IPS DF 19.7 (cell line): Measurements from ENCODE around the gene TCF25.
"Not testable (repeated sequence)": the region's sequence is repeated elsewhere in the genome, so short reads cannot be mapped to it uniquely, and the experiment has no call there.

Experiments used
- DNase-seq: peaks from one replicate; pipeline ENCODE4 v3.0.0-alpha.2; 2013; ENCODE audit warnings: low read depth, low spot score

The TCF25 gene, protein sequence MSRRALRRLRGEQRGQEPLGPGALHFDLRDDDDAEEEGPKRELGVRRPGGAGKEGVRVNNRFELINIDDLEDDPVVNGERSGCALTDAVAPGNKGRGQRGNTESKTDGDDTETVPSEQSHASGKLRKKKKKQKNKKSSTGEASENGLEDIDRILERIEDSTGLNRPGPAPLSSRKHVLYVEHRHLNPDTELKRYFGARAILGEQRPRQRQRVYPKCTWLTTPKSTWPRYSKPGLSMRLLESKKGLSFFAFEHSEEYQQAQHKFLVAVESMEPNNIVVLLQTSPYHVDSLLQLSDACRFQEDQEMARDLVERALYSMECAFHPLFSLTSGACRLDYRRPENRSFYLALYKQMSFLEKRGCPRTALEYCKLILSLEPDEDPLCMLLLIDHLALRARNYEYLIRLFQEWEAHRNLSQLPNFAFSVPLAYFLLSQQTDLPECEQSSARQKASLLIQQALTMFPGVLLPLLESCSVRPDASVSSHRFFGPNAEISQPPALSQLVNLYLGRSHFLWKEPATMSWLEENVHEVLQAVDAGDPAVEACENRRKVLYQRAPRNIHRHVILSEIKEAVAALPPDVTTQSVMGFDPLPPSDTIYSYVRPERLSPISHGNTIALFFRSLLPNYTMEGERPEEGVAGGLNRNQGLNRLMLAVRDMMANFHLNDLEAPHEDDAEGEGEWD

DNA sequence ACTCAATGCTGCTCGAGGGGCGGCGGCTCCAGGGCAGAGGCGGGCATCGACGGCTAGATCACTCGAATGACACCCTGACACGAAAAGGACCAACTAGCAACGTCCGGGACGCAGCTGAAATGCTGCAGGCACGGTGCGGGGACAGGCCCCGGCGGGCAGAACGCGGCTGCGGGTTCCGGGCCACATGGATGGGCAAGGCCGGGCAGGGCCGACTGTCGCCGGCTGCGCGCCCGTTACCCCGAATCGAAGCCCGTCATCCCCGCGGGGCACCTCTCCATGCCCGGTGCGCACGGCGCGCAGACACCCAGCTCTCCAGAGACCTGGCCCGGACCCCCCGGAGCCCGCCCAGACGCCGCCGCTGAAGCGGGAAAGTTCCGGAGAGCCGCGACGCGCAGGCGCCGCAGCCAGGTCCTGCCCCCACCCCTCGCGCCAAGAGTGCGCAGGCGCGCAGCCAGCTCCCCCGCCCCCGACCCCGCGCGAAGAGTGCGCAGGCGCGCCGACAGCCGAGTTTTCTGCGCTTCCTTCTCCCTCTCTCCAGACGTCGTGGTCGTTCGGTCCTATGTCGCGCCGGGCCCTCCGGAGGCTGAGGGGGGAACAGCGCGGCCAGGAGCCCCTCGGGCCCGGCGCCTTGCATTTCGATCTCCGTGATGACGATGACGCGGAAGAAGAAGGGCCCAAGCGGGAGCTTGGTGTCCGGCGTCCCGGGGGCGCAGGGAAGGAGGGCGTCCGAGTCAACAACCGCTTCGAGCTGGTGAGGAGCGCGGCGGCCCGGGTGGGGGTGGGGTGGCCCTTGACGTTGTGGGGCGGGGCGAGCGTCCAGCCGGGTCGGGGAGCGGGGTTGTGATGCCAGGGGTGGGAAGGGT lies at the start of gene TCF25:
TSS of gene TCF25 (plus strand) at position 484 of the 863 bp plus-strand sequence. CDS start at position 560, 76 bp downstream.
- no peak for DNase-seq

DNA sequence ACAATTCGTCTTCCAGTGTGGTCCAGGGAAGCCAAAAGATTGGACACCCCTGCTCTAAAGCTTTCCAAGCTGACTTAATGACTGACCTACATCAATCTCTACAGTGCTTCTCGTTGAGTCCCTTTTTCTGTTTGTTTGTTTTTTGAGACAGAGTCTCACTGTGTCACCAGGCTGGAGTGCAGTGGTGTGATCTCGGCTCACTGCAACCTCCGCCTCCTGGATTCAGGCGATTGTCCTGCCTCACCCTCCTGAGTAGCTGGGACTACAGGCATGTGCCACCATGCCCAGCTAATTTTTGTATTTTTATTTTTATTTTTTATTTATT lies 49.6 kb upstream of the TCF25 start:
- not testable (repeated sequence) for DNase-seq

DNA sequence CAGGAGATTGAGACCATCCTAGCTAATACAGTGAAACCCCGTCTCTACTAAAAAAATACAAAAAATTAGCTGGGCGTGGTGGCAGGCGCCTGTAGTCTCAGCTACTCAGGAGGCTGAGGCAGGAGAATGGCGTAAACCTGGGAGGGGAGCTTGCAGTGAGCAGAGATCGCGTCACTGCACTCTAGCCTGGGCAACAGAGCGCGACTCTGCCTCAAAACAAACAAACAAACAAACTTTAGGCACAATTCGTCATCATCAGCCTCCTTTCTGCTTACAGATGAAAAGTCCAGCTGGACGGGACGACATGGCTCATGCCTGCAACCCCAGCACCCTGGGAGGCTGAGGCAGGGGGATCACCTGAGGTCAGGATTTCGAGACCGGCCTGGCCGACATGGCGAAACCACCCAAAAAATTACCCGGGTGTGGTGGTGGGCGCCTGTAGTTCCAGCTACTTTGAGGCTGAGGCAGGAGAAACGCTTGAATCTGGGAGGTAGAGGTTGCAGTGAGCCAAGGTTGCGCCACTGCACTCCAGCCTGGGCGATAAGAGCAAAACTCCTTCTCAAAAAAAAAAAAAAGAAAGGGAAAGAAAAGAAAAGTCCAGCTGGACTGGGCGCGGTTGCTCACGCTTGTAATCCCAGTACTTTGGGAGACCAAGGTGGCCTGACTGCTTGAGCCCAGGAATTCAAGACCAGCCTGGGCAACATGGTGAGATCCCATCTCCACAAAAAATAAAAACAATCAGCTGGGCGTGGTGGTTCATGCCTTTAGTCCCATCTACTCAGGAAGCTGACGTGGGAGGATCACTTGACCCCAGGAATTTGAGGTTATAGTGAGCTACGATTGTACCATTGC lies 46.6 kb upstream of the TCF25 start:
- no peak for DNase-seq

DNA sequence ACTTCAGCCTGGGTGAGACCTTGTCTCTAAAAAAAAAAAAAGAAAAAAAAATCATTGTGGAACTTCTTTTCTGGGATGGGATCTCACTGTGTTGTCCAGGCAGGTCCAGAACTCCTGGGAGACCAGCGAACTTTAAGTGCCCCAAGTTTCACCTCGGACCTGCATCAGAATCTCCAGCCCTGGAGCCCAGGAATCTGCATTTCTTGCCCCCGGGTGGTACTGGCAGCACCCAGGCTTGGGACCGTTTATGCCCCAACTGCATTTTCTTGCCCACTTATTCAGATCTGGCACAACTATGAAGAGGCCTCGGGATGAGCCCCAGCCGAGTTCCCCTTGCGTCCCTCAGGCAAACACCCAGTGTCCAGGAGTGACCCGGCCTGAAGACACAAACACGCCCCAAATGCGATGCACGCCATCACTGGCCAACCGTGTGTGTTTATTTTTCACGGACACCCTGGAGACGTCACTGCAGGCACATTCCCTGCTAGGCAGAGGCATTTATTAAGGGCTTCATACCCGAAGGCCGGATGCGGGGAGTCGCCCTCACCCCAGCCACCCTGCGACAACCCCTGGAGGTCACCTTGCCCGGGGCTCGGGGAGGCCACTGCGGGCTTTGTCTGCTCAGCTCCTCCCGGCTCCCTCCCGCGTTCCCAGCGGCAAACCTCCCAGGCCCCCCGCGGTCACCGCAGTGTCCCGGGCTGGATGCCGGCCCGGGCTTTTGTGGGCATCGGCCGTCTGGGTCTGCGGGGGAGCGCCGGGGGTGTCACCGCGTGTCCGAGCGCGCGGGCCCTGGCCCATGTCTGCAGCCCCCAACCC lies 45.8 kb upstream of the TCF25 start:
- no peak for DNase-seq

DNA sequence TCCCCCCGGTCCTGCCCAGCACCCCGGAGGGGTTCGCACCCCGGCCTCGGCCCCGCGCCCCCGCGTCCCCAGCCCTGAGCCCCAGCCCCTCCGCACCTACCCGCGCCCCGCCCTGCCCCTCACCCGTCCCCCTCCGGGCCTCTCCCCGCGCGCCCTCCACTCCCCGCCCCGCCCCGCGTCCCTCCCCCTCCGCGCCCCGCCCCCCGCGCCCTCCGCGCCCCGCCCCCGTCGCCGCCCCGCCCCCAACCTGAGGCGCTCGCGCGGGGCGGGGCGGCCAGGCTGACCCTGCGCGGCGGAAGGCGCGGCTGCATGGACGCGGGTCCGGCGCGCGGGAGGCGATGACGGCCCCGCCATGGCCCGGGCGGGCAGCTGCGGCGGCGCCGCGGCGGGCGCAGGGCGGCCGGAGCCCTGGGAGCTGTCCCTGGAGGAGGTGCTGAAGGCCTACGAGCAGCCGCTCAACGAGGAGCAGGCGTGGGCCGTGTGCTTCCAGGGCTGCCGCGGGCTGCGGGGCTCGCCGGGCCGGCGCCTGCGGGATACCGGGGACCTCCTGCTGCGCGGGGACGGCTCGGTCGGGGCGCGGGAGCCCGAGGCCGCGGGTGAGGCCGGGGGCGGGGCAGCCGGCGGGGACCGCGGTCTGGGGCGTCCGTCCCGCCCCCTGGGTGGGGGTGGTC lies 45.1 kb upstream of the TCF25 start, which contains the start of gene SPIRE2:
TSS of gene SPIRE2 (plus strand) at position 277 of the 671 bp plus-strand sequence. CDS start at position 353, 76 bp downstream.
- no peak for DNase-seq

DNA sequence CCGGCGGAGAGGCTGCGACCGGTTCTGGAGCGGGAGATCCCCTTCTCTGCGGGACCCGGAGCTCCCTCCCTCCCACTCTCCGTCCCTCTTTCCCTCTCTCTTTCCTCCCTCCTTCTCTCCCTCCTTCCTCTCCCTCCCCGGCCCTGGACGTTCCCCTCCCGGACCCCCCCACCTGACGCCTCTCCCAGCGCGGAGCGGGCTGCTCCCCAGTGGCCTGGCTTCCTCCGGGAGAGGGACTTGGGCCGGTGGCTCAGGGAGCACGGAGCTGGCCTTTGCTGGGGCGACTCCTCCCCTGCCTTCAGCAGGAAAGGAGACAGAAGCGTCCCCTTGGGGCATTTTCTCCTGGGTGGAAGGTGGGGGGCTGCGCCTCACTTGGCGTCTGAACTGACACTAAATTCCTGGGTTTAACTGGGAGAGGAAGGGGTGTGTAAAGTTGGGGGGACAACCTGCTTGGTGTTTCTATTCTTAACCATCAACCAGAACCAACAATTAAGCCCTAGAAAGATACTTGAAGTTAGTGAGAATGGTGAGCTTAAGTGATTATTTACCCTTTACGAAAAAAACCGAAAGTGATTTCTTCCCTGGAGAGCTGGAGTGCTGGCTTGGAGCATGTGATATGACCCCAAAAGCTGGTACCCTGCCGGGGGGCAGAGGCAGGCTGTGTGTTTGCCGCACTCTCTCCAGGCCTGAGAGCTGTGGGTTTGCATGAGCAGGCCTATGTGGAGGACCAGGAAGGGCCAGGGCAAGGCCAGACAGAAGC lies 44.3 kb upstream of the TCF25 start:
- no peak for DNase-seq

DNA sequence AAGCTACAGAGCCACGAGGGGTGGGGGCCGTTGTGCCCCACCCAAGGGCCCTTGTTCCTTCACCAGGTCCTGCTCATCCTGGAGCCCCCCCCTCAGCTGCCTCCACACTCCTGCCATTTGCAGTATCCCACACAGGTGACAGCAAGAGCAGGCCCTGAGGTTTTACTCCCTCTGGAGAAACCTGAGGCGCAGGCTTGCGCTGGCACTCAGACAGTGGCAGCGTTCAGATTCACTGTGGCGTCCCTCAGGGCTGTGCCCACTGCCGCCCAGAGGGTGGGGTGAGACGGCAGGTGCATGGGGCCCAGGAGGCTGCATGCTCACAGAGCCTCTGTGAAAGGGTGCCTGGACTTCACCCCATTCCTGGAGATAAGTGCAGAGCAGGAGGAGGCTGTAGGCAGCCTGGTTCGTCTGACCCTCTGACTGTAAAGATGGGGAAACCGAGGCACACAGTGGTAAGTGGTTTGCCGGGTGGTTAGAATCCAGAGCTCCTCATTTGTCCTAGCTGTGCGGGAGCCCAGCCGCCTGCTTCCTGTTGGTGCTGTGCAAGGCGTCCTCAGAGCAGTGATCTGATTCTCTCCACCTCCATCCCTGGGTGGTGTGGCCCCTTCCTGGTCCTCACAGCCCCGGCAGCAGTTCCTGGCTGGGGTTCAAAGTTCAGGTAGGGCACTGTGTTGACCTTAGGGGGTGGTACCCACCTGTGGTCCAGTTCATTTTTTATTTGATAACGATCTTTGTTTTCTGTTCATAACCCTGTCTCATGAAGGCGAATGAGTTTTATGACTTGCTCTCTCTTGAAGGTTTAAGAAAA lies 43.6 kb upstream of the TCF25 start:
- no peak for DNase-seq

DNA sequence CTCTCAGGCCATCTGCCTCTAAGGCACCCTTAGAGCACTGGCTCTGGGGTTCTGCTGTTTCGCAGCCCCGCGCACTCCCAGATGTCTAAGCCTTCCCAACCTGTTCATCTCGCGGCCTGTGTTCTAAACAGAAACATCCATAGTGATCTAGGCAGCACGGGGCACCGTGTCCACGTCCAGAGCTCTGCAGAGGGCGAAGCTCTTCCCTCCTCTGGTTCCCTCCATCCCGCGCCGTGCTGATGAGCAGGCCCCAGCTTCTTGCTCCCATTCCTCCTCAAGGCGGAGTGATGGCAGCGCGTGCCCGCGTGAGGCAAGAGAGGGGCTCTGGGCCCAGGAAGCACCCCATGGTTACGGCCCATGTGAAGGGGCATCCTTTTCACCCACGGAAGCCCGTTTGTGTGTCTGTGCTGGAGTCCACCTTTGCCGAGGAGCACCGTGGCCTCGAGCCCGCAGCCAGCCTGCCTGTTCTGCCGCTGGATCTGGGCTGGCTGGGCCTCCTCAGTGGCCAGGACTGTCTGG lies 41.5 kb upstream of the TCF25 start:
- no peak for DNase-seq

DNA sequence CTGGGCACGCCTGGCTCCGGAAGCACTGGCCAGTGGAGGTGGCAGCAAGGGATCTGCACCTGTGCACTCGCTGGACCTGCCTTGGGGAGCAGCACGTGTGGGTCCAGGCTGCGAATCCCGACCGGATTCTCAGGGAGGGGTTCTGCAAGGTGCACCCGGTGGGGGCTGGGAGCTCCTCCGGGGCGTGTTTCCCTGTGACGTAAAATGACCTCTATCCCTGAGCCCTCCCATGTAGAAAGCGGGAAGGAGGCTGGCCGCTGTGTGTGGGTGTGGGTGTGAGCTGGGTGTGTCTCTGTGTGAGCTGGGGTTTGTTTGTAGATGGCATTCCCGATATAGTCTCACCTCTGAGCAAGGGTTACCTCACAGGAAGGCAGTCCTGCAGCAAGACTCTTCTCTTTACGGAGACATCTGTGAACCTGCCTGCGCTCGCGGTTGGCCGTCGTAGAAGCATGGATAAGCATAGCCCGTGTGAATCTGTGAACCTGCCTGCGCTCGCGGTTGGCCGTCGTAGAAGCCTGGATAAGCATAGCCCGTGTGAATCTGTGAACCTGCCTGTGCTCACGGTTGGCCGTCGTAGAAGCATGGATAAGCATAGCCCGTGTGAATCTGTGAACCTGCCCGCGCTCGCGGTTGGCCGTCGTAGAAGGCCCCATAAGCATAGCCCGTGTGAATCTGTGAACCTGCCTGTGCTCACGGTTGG lies 39.6 kb upstream of the TCF25 start:
- DNase-seq = not testable (repeated sequence)

DNA sequence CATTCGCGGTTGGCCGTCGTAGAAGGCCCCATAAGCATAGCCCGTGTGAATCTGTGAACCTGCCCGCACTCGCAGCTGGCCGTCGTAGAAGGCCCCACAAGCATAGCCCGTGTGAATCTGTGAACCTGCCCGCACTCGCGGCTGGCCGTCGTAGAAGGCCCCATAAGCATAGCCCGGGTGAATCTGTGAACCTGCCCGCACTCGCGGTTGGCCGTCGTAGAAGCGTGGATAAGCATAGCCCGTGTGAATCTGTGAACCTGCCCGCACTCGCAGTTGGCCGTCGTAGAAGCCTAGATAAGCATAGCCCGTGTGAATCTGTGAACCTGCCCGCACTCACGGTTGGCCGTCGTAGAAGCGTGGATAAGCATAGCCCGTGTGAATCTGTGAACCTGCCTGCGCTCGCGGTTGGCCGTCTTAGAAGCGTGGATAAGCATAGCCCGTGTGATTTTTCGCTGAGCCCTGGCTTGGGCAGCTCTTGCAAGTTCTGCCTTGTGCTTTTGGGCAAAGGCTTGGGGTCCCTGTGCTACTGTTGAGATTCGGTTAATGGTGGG lies 38.5 kb upstream of the TCF25 start:
- DNase-seq = not testable (repeated sequence)

DNA sequence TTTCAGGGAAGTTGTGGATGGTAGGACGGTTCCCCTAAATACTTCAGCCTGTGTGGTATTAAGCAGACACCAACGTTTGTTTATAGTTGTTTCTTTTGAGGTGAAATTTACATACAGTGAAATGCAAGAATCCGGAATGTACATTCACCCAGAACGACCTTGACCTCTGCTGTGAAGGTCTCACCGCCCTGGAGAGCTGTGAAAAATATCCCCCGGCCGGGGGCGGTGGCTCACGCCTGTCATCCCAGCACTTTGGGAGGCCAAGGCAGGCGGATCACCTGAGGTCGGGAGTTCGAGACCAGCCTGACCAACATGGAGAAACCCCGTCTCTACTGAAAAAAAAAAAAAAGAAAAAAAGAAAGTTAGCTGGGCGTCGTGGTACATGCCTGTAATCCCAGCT lies 36.9 kb upstream of the TCF25 start:
- not testable (repeated sequence) for DNase-seq

DNA sequence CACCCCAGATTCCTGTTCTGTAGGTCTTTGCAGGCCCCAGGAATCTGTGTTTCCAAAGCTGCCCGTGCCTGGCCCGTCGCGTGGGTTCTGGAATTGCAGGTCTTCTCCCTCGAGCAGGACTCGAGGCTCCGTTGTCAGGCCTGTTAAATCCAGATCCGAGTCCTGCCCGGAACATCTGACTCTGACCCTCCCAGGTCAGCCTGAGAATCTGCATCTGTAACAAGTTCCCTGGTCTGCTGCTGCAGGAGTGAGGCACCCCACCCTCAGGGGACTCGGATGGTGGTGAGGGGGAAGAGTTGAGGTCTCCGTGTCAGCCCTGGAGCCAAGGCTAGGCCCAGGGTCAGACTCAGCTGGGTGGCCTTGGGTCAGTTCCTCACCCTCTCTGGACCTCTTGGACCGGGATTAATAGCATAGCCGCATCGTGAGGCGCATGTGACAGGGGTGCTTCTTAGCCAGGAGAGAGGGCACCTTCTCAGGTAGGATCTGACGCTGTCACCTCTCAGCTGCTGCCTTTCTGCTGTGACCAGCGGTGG lies 36.3 kb upstream of the TCF25 start:
- DNase-seq = no peak

DNA sequence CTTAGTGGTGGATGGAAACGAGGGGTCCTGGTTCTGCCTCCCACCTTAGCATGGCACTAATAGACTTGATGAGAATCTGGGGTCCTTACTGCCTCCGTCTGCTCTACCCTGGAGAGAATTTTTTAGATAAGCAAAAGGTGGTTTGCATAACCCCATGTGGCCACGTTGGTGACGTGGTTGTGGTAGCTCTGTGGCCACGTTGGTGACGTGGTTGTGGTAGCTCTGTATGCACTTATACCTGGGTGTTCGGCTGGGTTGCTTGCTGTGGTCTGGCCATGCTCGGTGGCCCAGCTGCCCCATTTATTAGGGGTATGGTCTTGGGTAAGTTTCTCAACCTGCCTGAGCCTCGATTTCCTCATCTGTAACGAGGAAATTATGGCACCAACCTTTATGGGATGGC lies 32.1 kb upstream of the TCF25 start:
- no peak for DNase-seq

DNA sequence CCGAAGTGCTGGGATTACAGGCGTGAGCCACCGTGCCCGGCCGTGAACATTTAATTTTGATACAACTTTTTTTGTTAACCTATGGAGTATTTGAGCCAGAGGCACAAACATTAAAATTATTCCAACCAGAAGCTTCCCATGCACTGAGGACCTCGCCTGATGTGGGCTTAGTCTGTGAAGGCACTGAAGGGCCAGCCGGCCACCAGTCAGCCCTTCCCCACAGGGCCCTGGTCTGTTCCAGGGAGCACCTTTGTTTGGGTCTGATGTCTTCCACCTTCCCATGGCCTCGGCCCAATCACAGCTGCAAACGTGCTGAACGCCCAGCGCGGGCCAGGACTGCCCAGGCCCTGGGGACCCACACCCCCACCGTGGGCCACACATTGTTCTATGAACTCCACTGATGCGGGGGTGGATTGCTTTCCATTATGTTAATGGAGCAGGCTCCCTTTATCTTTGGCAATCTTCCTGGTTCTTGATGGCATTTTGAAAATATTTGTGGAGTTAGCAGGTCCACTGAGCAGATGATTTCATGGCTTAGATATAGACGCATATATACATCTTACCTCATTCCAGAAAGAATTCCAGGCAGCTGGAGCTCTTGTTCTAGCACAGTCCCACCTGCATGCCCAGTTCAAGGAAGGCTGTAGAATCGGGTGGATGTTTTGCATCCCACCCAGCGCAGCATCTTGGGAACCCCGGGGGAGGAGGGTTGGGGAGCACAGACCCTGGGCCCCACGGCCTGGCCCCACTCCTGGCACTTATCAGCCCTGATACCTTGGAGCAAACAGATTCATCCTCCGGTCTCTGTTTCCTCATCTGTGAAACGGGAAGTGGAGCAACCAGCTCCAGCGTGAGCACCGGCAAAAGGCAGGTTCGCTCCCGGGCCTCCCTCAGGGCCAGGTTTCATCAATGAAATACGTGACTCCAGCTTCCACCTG lies 30.7 kb upstream of the TCF25 start:
- no peak for DNase-seq
